DND-41 (cell line): ENCODE results near the gene DCANP1.

ENCODE experiments used
- ATAC-seq: fragments of 200-7000 bp; cut with Tn5 transposase; 3 replicates; pipeline ENCODE4 v1.9.1; 2021; ENCODE audit warnings: low read depth; ENCODE audit not compliant: insufficient read depth
- DNase-seq: peaks from one replicate; pipeline ENCODE4 v3.0.0-alpha.2; 2020
- H2AFZ ChIP-seq: 2 replicates; pipeline ENCODE4 v1.6.0; 2012; ENCODE audit warnings: low read depth, low read length
- H3K27ac ChIP-seq: 2 replicates; pipeline ENCODE4 v1.5.1; 2012; ENCODE audit warnings: low read length, inconsistent platforms
- H3K27me3 ChIP-seq: fragments of 200-600 bp; sonication (generic); 2 replicates; pipeline ENCODE4 v1.6.0; 2012; ENCODE audit warnings: low read length, mild to moderate bottlenecking, inconsistent platforms; ENCODE audit not compliant: insufficient read depth, poor library complexity
- H3K36me3 ChIP-seq: 2 replicates; pipeline ENCODE4 v1.5.1; 2012; ENCODE audit warnings: low read length, inconsistent platforms; ENCODE audit not compliant: insufficient read depth
- H3K4me1 ChIP-seq: 2 replicates; pipeline ENCODE4 v1.5.1; 2012; ENCODE audit warnings: mild to moderate bottlenecking, low read length; ENCODE audit not compliant: insufficient read depth
- H3K4me2 ChIP-seq: 2 replicates; pipeline ENCODE4 v1.6.0; 2012; ENCODE audit warnings: mild to moderate bottlenecking, moderate library complexity, low read length, inconsistent platforms; ENCODE audit not compliant: insufficient read depth
- H3K4me3 ChIP-seq, 2 experiments: fragments of 200-600 bp in 1 of 2; shearing (Covaris generic) in 1 of 2; 2 replicates each; pipeline ENCODE4 v1.5.1; 2012 to 2016; ENCODE audit warnings: inconsistent platforms in 2 of 2, low read length in 2 of 2, mild to moderate bottlenecking in 2 of 2, low read depth in 1 of 2, moderate library complexity in 1 of 2
- H3K79me2 ChIP-seq: 2 replicates; pipeline ENCODE4 v1.6.0; 2012; ENCODE audit warnings: low read length, inconsistent platforms; ENCODE audit not compliant: insufficient read depth
- H3K9ac ChIP-seq: 2 replicates; pipeline ENCODE4 v1.6.0; 2012; ENCODE audit warnings: low read depth, mild to moderate bottlenecking, inconsistent platforms, low read length, moderate library complexity
- H3K9me3 ChIP-seq: 2 replicates; pipeline ENCODE4 v1.5.1; 2012; ENCODE audit warnings: low read length, moderate library complexity, mild to moderate bottlenecking, inconsistent platforms; ENCODE audit not compliant: insufficient read depth, severe bottlenecking
- H4K20me1 ChIP-seq: 2 replicates; pipeline ENCODE4 v1.6.0; 2012; ENCODE audit warnings: low read length; ENCODE audit not compliant: insufficient read depth
- EZH2 ChIP-seq: IDR thresholded peaks from 3 replicates; pipeline ENCODE4 v1.6.1; 2012; ENCODE audit warnings: borderline replicate concordance, low read depth, mild to moderate bottlenecking, moderate library complexity, low read length, inconsistent platforms; ENCODE audit not compliant: severe bottlenecking
- TF ChIP-seq, protein P1 (sequence below): IDR thresholded peaks from 2 replicates; pipeline ENCODE4 v1.5.1; 2012; ENCODE audit warnings: borderline replicate concordance, low read length, moderate library complexity, mild to moderate bottlenecking; ENCODE audit not compliant: poor library complexity, severe bottlenecking; ENCODE audit errors: extremely low read depth

Gene DCANP1

GRCh38 chr5:135480511-135480910 lies 33.4 kb upstream of the DCANP1 start:
- Histone ChIP-seq H2AFZ (no peak overlapping the region), H3K9me3 (no peaks in the 10 kb centered on the region), H3K79me2 (no peaks in the 10 kb centered on the region), H3K36me3 (no peaks in the 10 kb centered on the region), H3K27me3 (peaks cover 18% of the 10 kb centered on the region), H3K27ac (no peak overlapping the region), H3K4me2 (no peak overlapping the region), H3K4me3 (no peak overlapping the region), H3K4me1 (no peaks in the 10 kb centered on the region), H3K9ac (no peak overlapping the region), H4K20me1 (no peaks in the 10 kb centered on the region)
- DNase-seq: no peak
- TF ChIP-seq, protein P1, sequence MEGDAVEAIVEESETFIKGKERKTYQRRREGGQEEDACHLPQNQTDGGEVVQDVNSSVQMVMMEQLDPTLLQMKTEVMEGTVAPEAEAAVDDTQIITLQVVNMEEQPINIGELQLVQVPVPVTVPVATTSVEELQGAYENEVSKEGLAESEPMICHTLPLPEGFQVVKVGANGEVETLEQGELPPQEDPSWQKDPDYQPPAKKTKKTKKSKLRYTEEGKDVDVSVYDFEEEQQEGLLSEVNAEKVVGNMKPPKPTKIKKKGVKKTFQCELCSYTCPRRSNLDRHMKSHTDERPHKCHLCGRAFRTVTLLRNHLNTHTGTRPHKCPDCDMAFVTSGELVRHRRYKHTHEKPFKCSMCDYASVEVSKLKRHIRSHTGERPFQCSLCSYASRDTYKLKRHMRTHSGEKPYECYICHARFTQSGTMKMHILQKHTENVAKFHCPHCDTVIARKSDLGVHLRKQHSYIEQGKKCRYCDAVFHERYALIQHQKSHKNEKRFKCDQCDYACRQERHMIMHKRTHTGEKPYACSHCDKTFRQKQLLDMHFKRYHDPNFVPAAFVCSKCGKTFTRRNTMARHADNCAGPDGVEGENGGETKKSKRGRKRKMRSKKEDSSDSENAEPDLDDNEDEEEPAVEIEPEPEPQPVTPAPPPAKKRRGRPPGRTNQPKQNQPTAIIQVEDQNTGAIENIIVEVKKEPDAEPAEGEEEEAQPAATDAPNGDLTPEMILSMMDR: no peak
- no peak for TF ChIP-seq EZH2
- ATAC-seq: no peak

- TF ChIP-seq, protein P1: no peak
- no peak for TF ChIP-seq EZH2
- no peak for ATAC-seq
Observed at GRCh38 chr5:135478938-135479337, 31.8 kb upstream of the DCANP1 start.

DNA sequence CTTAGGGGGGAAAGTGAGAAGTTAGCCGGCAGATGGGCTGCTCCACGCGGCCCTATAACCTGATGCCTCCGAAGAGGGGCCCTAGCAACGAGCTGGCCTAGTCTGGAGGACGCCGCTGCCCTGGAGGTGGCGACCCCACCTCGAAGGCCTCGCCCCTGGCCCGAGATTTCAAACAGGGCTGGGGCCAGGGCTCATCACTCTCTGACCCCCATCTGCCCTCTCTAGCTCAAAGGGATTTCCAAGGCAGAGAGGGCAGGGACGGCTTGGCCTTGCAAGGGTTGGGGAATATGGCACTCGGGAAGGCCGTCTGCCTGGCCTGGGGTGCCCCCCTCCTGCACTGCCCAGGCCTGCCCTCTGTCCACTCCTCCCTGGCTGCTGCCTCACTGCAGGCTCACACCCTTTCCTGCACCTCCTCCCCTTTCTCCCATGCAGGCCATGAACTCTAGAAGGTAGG lies 30.5 kb upstream of the DCANP1 start:
- Histone ChIP-seq H3K27me3 (peaks cover 29% of the 10 kb centered on the region), H3K9ac (no peak overlapping the region), H3K4me2 (no peak overlapping the region), H4K20me1 (no peaks in the 10 kb centered on the region), H3K36me3 (no peaks in the 10 kb centered on the region), H3K4me1 (no peaks in the 10 kb centered on the region), H3K4me3 (no peak overlapping the region), H3K79me2 (no peaks in the 10 kb centered on the region), H2AFZ (no peak overlapping the region), H3K27ac (no peak overlapping the region), H3K9me3 (no peaks in the 10 kb centered on the region)
- DNase-seq: no peak
- ATAC-seq: no peak
- TF ChIP-seq, protein P1: no peak
- TF ChIP-seq EZH2: no peak

More at GRCh38 chr5:135478938-135479337, 31.8 kb upstream of the DCANP1 start:
- H3K27ac ChIP-seq: no peak overlapping the region
- H3K36me3 ChIP-seq: no peaks in the 10 kb centered on the region
- H3K9ac ChIP-seq: no peak overlapping the region
- no peak overlapping the region for H3K4me2 ChIP-seq
- DNase-seq: no peak
- H3K4me1 ChIP-seq: no peaks in the 10 kb centered on the region
- H3K27me3 ChIP-seq: peaks cover 26% of the 10 kb centered on the region
- no peaks in the 10 kb centered on the region for H3K9me3 ChIP-seq
- H3K79me2 ChIP-seq: no peaks in the 10 kb centered on the region
- H2AFZ ChIP-seq: no peak overlapping the region
- no peak overlapping the region for H3K4me3 ChIP-seq
- no peaks in the 10 kb centered on the region for H4K20me1 ChIP-seq
